HG02938 (cell line): ENCODE measurements around the gene PKN1.
"Not testable (repeated sequence)": the region's sequence is repeated elsewhere in the genome, so short reads cannot be mapped to it uniquely, and the experiment has no call there.

Source experiments
- ATAC-seq: cut with Tn5 transposase; IDR thresholded peaks from one replicate; pipeline ENCODE4 v1.9.1; 2021; ENCODE audit warnings: mild to moderate bottlenecking, moderate library complexity; ENCODE audit not compliant: unreplicated experiment

PKN1 gene

DNA sequence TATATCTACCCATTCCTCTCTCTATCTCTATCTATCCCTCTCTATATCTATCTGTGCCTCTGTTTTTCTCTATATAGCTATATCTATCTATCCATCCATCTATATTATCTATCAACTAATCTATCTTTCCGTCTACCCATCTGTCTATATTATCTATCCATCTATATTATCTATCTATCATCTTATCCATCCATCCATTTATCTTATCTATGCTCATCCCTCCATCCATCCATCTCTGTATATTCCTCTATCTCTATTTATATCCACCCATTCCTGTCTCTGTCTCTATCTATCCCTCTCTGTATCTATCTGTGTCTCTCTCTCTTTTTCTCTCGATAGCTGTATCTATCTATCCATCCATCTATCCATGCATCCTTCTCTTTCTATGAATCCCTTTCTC, 27.8 kb downstream of the PKN1 start:
- no peak for ATAC-seq

DNA sequence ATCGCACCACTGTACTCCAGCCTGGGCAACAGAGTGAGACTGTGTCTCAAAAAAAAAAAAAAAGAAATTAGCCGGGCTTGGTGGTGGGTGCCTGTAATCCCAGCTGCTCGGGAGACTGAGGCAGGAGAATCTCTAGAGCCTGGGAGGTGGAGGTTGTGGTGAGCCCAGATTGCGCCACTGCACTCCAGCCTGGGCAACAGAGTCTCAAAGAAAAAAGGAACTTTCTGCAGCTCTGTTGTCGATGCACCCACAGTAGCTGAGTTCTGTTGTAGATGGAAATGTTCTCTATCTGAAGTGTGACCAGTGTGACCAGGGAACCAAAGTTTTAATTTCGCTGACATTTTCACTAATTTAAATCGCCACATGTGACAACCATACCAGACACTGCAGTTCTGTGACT, 29.3 kb downstream of the PKN1 start:
- not testable (repeated sequence) for ATAC-seq

DNA sequence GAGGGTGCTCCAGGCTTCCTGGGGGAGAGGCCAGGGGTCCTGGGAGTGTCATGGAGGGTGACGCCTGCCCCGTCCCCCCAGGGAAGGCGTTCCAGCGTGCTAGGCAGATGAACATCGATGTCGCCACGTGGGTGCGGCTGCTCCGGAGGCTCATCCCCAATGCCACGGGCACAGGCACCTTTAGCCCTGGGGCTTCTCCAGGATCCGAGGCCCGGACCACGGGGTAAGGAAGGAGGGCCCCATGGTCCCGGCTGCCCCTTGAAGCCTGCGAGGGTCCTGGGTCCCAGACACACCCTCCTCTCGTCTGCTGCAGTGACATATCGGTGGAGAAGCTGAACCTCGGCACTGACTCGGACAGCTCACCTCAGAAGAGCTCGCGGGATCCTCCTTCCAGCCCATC, 30.6 kb downstream of the PKN1 start:
- ATAC-seq, result no peak

- ATAC-seq, result no peak
These were observed 34.3 kb downstream of the PKN1 start for GRCh38 chr19:14467391-14467790.

- no peak for ATAC-seq
These were observed 34.7 kb downstream of the PKN1 start for GRCh38 chr19:14467816-14468215.

DNA sequence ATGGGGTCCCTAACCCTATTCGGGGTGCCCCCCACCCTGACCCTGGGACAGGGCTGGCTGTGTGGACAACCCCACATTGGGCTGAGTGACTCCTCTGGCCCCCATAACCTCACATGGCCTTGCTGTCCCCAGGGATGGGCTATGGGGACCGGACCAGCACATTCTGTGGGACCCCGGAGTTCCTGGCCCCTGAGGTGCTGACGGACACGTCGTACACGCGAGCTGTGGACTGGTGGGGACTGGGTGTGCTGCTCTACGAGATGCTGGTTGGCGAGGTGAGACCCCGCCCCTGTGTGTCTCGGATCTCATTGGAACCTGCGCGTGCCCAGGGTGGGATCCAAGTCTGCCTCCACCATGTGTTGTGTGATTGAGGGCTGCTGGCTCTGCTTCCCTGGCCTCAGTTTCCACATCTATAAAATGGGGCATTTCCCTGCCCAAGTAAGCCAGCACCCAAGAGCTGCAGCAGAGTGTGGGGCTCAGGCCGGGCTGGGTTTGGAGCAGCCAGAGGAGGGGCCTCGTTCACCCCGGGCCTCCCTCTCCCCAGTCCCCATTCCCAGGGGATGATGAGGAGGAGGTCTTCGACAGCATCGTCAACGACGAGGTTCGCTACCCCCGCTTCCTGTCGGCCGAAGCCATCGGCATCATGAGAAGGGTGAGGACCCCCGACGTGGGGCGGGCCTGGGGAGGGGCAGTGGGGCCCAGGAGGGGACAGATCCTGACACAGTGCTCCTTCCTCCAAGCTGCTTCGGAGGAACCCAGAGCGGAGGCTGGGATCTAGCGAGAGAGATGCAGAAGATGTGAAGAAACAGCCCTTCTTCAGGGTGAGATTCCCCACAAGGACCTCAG, 37.1 kb downstream of the PKN1 start:
- no peak for ATAC-seq

GRCh38 chr19:14471436-14472187, 38.5 kb downstream of the PKN1 start:
- no peak for ATAC-seq

GRCh38 chr19:14472202-14472938, 39.3 kb downstream of the PKN1 start:
- ATAC-seq, result no peak

GRCh38 chr19:14473073-14473977, 40.2 kb downstream of the PKN1 start:
- ATAC-seq, result no peak

GRCh38 chr19:14473978-14474578, 41.0 kb downstream of the PKN1 start:
- ATAC-seq, result no peak

- no peak for ATAC-seq
These were observed 41.7 kb downstream of the PKN1 start for GRCh38 chr19:14474827-14475226.

- no peak for ATAC-seq
These were observed 42.4 kb downstream of the PKN1 start, which contains the start of gene PTGER1 for GRCh38 chr19:14475251-14476073. TSS of gene PTGER1 (minus strand) at chr19:14475354. CDS start at chr19:14474320, 1,034 bp downstream.

DNA sequence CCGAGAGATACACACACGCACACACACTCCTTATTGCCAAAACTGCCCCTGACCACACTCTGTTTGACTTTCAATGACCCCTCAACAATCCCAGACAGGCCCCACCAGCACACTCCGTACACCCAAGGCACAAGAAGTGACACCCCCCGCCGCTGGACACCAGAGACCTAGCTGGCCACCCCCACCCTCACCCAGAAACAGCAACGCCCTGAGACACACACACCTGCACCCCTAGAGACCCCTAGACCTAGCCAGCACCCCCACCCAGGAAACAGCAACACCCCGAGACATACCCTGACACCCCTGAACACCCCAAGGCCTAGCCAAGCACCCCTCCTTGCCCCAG, 43.2 kb downstream of the PKN1 start:
- ATAC-seq, result no peak

DNA sequence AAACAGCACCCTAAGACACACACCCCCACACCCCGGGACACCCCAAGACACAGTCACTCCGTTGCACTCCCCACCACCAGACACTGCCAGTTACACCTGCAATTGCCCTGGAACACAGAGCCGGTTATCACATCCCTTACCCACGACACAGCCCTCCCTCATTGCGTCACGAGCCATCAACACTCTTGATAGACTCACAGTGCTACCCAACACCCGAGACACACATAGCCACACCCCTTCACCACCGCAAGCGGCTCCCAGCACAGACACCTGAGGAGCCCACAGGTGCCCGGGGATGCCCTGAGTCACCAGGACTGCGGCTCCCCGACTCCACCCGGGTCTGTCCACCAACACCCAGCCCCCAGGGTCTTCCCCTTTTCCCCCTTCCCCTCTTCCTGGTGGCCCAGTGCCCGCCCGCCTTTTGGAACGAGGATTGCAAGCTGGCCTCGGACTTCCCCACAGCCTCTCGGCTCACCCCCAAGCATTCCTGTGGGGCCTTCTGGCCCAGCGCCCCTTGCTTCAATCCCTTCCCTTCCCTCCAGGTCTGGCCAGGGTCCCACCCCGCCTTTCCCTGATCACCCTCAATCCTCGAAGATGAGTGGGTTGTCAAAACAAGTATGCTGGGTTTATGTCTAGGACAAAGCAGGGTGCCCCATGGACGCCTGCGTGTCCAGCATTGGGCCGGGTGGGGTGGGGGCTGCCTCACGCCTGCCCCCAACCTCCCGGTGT, 43.7 kb downstream of the PKN1 start:
- ATAC-seq, result no peak

DNA sequence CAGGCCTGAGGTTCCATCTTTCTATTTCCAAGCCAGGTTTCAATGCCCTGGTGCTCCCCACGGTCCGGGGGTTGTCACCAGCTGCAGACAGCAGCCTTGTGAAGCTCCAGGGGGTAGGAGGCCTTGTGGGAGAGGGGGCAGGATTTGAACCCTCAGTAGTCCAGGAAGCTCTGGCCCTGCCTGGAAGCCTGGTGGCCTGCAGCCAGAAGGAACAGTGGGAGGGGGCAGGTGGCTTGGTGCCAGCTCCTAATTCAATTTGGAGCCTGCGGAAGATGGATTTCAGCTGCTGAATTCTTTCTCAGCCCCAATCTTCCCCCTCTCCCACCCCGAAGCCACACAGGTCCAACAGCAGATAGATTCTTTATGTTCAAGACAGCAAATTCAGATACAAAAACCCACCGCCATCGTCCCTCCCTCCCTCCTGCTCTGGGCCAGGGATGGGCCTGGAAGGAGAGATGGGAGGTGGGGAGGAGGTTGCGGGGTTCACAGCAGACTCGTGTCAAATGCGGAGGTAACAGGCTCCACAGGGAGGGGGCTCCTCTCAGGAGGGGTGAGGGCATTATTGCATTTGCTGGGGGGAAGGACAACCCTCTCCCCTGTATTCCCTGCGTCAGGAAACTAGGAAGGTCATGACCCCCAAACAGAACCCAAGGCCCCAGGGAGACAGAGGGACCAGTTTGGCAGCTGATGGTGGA, 44.5 kb downstream of the PKN1 start:
- no peak for ATAC-seq

DNA sequence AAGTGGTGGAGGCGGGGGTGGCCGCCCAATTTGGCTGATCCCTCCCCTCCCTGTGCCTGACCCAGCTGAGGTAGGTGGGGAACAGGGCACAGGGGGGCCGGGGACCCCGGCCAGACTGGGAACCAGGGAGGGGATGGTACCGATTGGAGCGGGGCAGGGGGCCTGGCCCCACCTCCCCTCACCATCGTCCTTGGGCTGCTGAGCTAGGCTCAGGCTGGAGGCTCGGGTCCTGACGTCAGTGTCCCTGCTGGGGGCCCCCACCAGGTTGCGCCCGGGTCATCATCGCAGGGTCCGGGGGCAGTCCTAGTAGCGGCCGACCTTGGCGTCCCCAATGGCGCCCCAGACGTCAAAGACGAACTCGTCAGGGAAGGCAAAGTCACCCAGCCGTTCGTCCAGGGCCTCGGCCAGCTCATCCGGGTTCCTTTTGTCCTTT, 45.0 kb downstream of the PKN1 start:
- ATAC-seq, result no peak

GRCh38 chr19:14479309-14479974, 46.3 kb downstream of the PKN1 start:
- no peak for ATAC-seq
